IMR-90 (cell line): ENCODE measurements around the gene ASMTL. TPM values are rescaled to one million over a fixed set of nuclear protein-coding genes. Genes with fewer than 3 reads are reported as not detected.

Experiments
- ATAC-seq: fragments of 200-7000 bp; cut with Tn5 transposase; 2 replicates; pipeline ENCODE4 v1.9.1; 2020; ENCODE audit warnings: low read depth, mild to moderate bottlenecking, moderate library complexity
- BruUV-seq: library from RNA; stranded (reverse); fragments of 400-500 nt; replicated peaks from 2 replicates; lab custom pipeline; 2021; lab: Mats Ljungman, UMichigan
- CTCF ChIA-PET: fragments of 300-600 bp; formaldehyde crosslinking; extraction: SDS; loops from one replicate; lab custom pipeline; 2021; ENCODE audit warnings: antibody characterized with exemption; lab: Yijun Ruan, JAX
- POLR2A ChIA-PET: fragments of 300-600 bp; sonication (Branson Sonifier 250); formaldehyde crosslinking; loops from one replicate; lab custom pipeline; 2022; ENCODE audit warnings: antibody characterized with exemption; ENCODE audit not compliant: unreplicated experiment; lab: Charles Lee
- DNase-seq: peaks from one replicate; pipeline ENCODE4 v3.0.0; 2013
- H2AFZ ChIP-seq: replicated peaks from 2 replicates; pipeline ENCODE3; 2013; ENCODE audit warnings: low read length, mild to moderate bottlenecking; ENCODE audit not compliant: poor library complexity
- H2AK5ac ChIP-seq: 2 replicates; pipeline ENCODE4 v1.6.1; 2013; ENCODE audit warnings: low read depth, low read length, inconsistent platforms
- H2AK9ac ChIP-seq: replicated peaks from 2 replicates; pipeline ENCODE3; 2013; ENCODE audit warnings: mild to moderate bottlenecking, low read depth, low read length, moderate library complexity; ENCODE audit not compliant: poor library complexity
- H2BK120ac ChIP-seq: 2 replicates; pipeline ENCODE4 v1.6.1; 2013; ENCODE audit warnings: low read depth, low read length, inconsistent platforms
- H2BK15ac ChIP-seq: 3 replicates; pipeline ENCODE4 v1.6.1; 2013; ENCODE audit warnings: low read depth, low read length, inconsistent platforms
- H2BK20ac ChIP-seq: 2 replicates; pipeline ENCODE4 v1.6.1; 2013; ENCODE audit warnings: low read depth, mild to moderate bottlenecking, inconsistent platforms, low read length, moderate library complexity
- H2BK5ac ChIP-seq: 2 replicates; pipeline ENCODE4 v1.6.1; 2013; ENCODE audit warnings: mild to moderate bottlenecking, low read depth, low read length, inconsistent platforms; ENCODE audit not compliant: poor library complexity, severe bottlenecking
- H3K14ac ChIP-seq: replicated peaks from 2 replicates; pipeline ENCODE4 v1.6.1; 2013; ENCODE audit warnings: low read depth, low read length, inconsistent platforms
- H3K18ac ChIP-seq: 2 replicates; pipeline ENCODE4 v1.6.1; 2013; ENCODE audit warnings: low read depth, low read length, control low read depth
- H3K23ac ChIP-seq: 2 replicates; pipeline ENCODE4 v1.6.1; 2013; ENCODE audit warnings: low read depth, low read length, inconsistent platforms
- H3K27ac ChIP-seq: 2 replicates; pipeline ENCODE4 v1.5.1; 2013; ENCODE audit warnings: mild to moderate bottlenecking, control low read depth, low read length; ENCODE audit not compliant: insufficient read depth
- H3K27me3 ChIP-seq: 2 replicates; pipeline ENCODE4 v1.6.1; 2013; ENCODE audit warnings: low read length; ENCODE audit not compliant: control insufficient read depth, insufficient read depth
- H3K36me3 ChIP-seq: 2 replicates; pipeline ENCODE4 v1.6.1; 2013; ENCODE audit warnings: low read length, mixed read lengths; ENCODE audit not compliant: control insufficient read depth, insufficient read depth
- H3K4ac ChIP-seq: 2 replicates; pipeline ENCODE4 v1.6.1; 2013; ENCODE audit warnings: low read depth, low read length, inconsistent platforms
- H3K4me1 ChIP-seq: 2 replicates; pipeline ENCODE4 v1.6.1; 2013; ENCODE audit warnings: low read length, mixed read lengths; ENCODE audit not compliant: control insufficient read depth, insufficient read depth
- H3K4me2 ChIP-seq: 2 replicates; pipeline ENCODE4 v1.6.1; 2013; ENCODE audit warnings: low read depth, mild to moderate bottlenecking, control low read depth, low read length, moderate library complexity
- H3K4me3 ChIP-seq: 2 replicates; pipeline ENCODE4 v1.5.1; 2013; ENCODE audit warnings: low read depth, mild to moderate bottlenecking, control low read depth, low read length, moderate library complexity; ENCODE audit not compliant: insufficient read depth
- H3K56ac ChIP-seq: 2 replicates; pipeline ENCODE4 v1.6.1; 2013; ENCODE audit warnings: low read length, inconsistent platforms; ENCODE audit not compliant: insufficient read depth; ENCODE audit errors: extremely low read depth
- H3K79me1 ChIP-seq, 2 experiments: 2 replicates each; pipeline ENCODE4 v1.6.1; 2013; ENCODE audit warnings: low read length in 2 of 2, inconsistent platforms in 1 of 2, low read depth in 1 of 2
- H3K9ac ChIP-seq: 2 replicates; pipeline ENCODE4 v1.6.1; 2013; ENCODE audit warnings: low read depth, low read length, control low read depth
- H3K9me1 ChIP-seq: 2 replicates; pipeline ENCODE4 v1.6.1; 2013; ENCODE audit warnings: low read length, inconsistent platforms; ENCODE audit not compliant: insufficient read depth
- H3K9me3 ChIP-seq: 2 replicates; pipeline ENCODE4 v1.6.1; 2013; ENCODE audit warnings: low read length; ENCODE audit not compliant: control insufficient read depth, insufficient read depth
- H4K20me1 ChIP-seq: 2 replicates; pipeline ENCODE4 v1.6.1; 2013; ENCODE audit warnings: low read length, inconsistent platforms; ENCODE audit not compliant: insufficient read depth
- H4K5ac ChIP-seq: 2 replicates; pipeline ENCODE4 v1.6.1; 2013; ENCODE audit warnings: mild to moderate bottlenecking, low read depth, low read length, control low read depth
- H4K8ac ChIP-seq, 2 experiments: 2 replicates each; pipeline ENCODE4 v1.6.1; 2013; ENCODE audit warnings: low read depth in 2 of 2, low read length in 2 of 2, control low read depth in 1 of 2, inconsistent platforms in 1 of 2
- H4K91ac ChIP-seq: 2 replicates; pipeline ENCODE4 v1.6.1; 2013; ENCODE audit warnings: low read depth, low read length, inconsistent platforms; ENCODE audit not compliant: insufficient read depth
- BHLHE40 ChIP-seq: fragments of 150-350 bp; IDR thresholded peaks from 2 replicates; pipeline ENCODE4 v1.6.1; 2016; ENCODE audit warnings: mild to moderate bottlenecking, low read depth, low read length
- CEBPB ChIP-seq: IDR thresholded peaks from 2 replicates; pipeline ENCODE4 v1.6.1; 2012; ENCODE audit warnings: low read depth, low read length, improper control_type of control experiment
- CHD1 ChIP-seq: IDR thresholded peaks from 2 replicates; pipeline ENCODE4 v1.6.1; 2012; ENCODE audit warnings: low read depth, low read length, improper control_type of control experiment
- CTCF ChIP-seq: conservative IDR thresholded peaks from 2 replicates; pipeline ENCODE4 v1.5.1; 2012; ENCODE audit warnings: mild to moderate bottlenecking, low read depth, low read length, improper control_type of control experiment
- FOS ChIP-seq: fragments of 150-350 bp; IDR thresholded peaks from 2 replicates; pipeline ENCODE4 v1.6.1; 2016; ENCODE audit warnings: low read depth, low read length
- MAFK ChIP-seq: IDR thresholded peaks from 2 replicates; pipeline ENCODE4 v1.6.1; 2012; ENCODE audit warnings: low read depth, low read length, improper control_type of control experiment
- MAZ ChIP-seq: IDR thresholded peaks from 2 replicates; pipeline ENCODE4 v1.6.1; 2012; ENCODE audit warnings: low read depth, mild to moderate bottlenecking, low read length, improper control_type of control experiment, moderate library complexity, borderline replicate concordance
- MXI1 ChIP-seq: IDR thresholded peaks from 2 replicates; pipeline ENCODE4 v1.6.1; 2012; ENCODE audit warnings: low read depth, mild to moderate bottlenecking, low read length, moderate library complexity, borderline replicate concordance
- NFE2L2 ChIP-seq: fragments of 150-350 bp; IDR thresholded peaks from 2 replicates; pipeline ENCODE4 v1.6.1; 2016; ENCODE audit warnings: low read depth, mild to moderate bottlenecking, low read length
- POLR2A ChIP-seq: IDR thresholded peaks from 2 replicates; pipeline ENCODE4 v1.6.1; 2012; ENCODE audit warnings: mild to moderate bottlenecking, low read depth, low read length
- RAD21 ChIP-seq: IDR thresholded peaks from 2 replicates; pipeline ENCODE4 v1.6.1; 2012; ENCODE audit warnings: low read length, improper control_type of control experiment
- RCOR1 ChIP-seq: IDR thresholded peaks from 2 replicates; pipeline ENCODE4 v1.6.1; 2012; ENCODE audit warnings: mild to moderate bottlenecking, low read length, improper control_type of control experiment; ENCODE audit not compliant: insufficient replicate concordance
- RFX5 ChIP-seq: IDR thresholded peaks from 2 replicates; pipeline ENCODE4 v1.8.0; 2012; ENCODE audit warnings: low read depth, mild to moderate bottlenecking, low read length, moderate library complexity
- USF2 ChIP-seq: fragments of 150-350 bp; IDR thresholded peaks from 2 replicates; pipeline ENCODE4 v1.6.1; 2017; ENCODE audit warnings: mild to moderate bottlenecking, antibody characterized with exemption, low read length, low read depth
- WGBS, 2 experiments: methylation state at CpG; one replicate each; pipeline versions ENCODE4 v1.1.5 to v1.1.7; 2013; ENCODE audit warnings: missing lambda C conversion rate in 2 of 2; ENCODE audit not compliant: insufficient read length in 1 of 2; ENCODE audit errors: extremely low coverage in 2 of 2; 5-methylcytosine and 5-hydroxymethylcytosine counted together
- dilution Hi-C: fragments of 300-500 bp; cut with HindIII; formaldehyde crosslinking; loops from one replicate; pipeline ENCODE4 v1.14.3; 2018; ENCODE audit warnings: low sequenced_read_pairs; ENCODE audit not compliant: unreplicated experiment
- in situ Hi-C: fragments of 300-500 bp; cut with MboI; formaldehyde crosslinking; loops from 3 replicates; pipeline ENCODE4 v1.14.3; 2019; ENCODE audit warnings: low sequenced_read_pairs, inconsistent platforms, mixed read lengths
- intact Hi-C: fragments of 100-400 bp; cut with micrococcal nuclease; formaldehyde crosslinking; loops from 2 replicates; pipeline ENCODE4 v1.10.0; 2022
- polyA plus RNA-seq, 3 experiments: library from polyadenylated mRNA; depleted of rRNA; stranded (reverse); fragments of >200 nt; gene quantifications; 2 replicates each; pipeline ENCODE4 v1.2.3, GENCODE V29; 2012; ENCODE audit warnings: low replicate concordance in 1 of 3
- total RNA-seq: library from RNA; depleted of rRNA; stranded (reverse); fragments of >200 nt; gene quantifications from 2 replicates; pipeline ENCODE4 v1.2.3, GENCODE V29; 2012

Gene ASMTL
- total and polyA plus RNA-seq, 2 of the 4 experiments (the other 2 are of a cell fraction): 13.4 to 33.4 TPM

GRCh38 chrX:1450361-1451161, 2.1 kb downstream of the ASMTL start:
- CTCF ChIA-PET: no interaction called here

More at GRCh38 chrX:1450361-1451161, 2.1 kb downstream of the ASMTL start:
- Histone ChIP-seq H3K9me1 (no peaks in the 10 kb centered on the region), H2BK120ac (no peak overlapping the region), H2AK5ac (no peak overlapping the region), H3K18ac (no peak overlapping the region), H4K8ac (no peak overlapping the region), H3K56ac (no peak overlapping the region), H3K36me3 (peaks cover 5% of the 10 kb centered on the region), H3K9me3 (no peaks in the 10 kb centered on the region), H2BK5ac (no peak overlapping the region), H3K27ac (no peak overlapping the region), H4K5ac (no peak overlapping the region), H2BK15ac (no peak overlapping the region), H4K20me1 (no peaks in the 10 kb centered on the region), H2AFZ (no peak overlapping the region), H3K4ac (no peak overlapping the region), H3K9ac (no peak overlapping the region), H2BK20ac (no peak overlapping the region), H3K4me3 (no peak overlapping the region), H3K79me1 (peaks cover 20 to 42% of the 10 kb centered on the region in 2 experiments), H3K14ac (no peak overlapping the region), H4K91ac (no peak overlapping the region), H3K4me1 (no peaks in the 10 kb centered on the region; the same call in 1 of the 2 replicates), H2AK9ac (no peak overlapping the region), H3K27me3 (no peaks in the 10 kb centered on the region), H3K4me2 (no peak overlapping the region), H3K23ac (no peak overlapping the region)
- in situ Hi-C loops (loop anchor here (10.0 to 25.0 kb wide), 3 partner anchors 137 to 1362 kb away; partner anchors contain the start of gene AKAP17A), dilution Hi-C loops (no loop called here), intact Hi-C loops (loop anchor here (5.0 to 10.0 kb wide), 3 partner anchors 197 to 1364 kb away; no protein-coding TSS in a partner anchor)
- WGBS, 2 experiments: 100% methylated on average over 2 of the region's 9 CpGs; no CpG with 5 or more reads in 1 of the 2 experiments
- ATAC-seq (no peak), DNase-seq (no peak)
- POLR2A ChIA-PET: no interaction called here
- TF ChIP-seq BHLHE40 (no peak), POLR2A (no peak), NFE2L2 (no peak), RAD21 (no peak), MAZ (no peak), RCOR1 (no peak), FOS (no peak), RFX5 (no peak), CHD1 (no peak), MXI1 (no peak), CTCF (no peak), MAFK (no peak), CEBPB (no peak), USF2 (no peak)
- no TSS peak for BruUV-seq
